ENCODE data around the gene PRPF40A.

GRCh38 chr2:152661076-152661475, 56.2 kb downstream of the PRPF40A start:
- TF ChIP-seq CTCF (IDR thresholded peaks at IDR 0.05), result no peak
- TF ChIP-seq POLR2A (IDR thresholded peaks at IDR 0.05), result no peak
- no peak for TF ChIP-seq EP300 (IDR thresholded peaks at IDR 0.05)

Measured in stomach (tissue), 4 donors.